PC-9 (cell line): Measurements from ENCODE around the gene GLRX. TPM values are rescaled to one million over a fixed set of nuclear protein-coding genes. Genes with fewer than 3 reads are reported as not detected.

Experiments used
- BruUV-seq: library from RNA; stranded (reverse); fragments of 400-500 nt; replicated peaks from 2 replicates; lab custom pipeline; 2021; lab: Mats Ljungman, UMichigan
- CTCF ChIA-PET: fragments of 300-600 bp; sonication (Branson Sonifier 250); formaldehyde crosslinking; loops from one replicate; lab custom pipeline; 2022; ENCODE audit warnings: antibody characterized with exemption; lab: Charles Lee
- POLR2A ChIA-PET: fragments of 300-600 bp; sonication (Branson Sonifier 250); formaldehyde crosslinking; loops from one replicate; lab custom pipeline; 2022; ENCODE audit warnings: antibody characterized with exemption; ENCODE audit not compliant: unreplicated experiment; lab: Charles Lee
- DNase-seq, 2 experiments: peaks; one replicate each; pipeline versions ENCODE4 v3.0.0 to v3.0.0-alpha.2; 2015 to 2022; ENCODE audit warnings: mixed read lengths in 1 of 2
- H2AFZ ChIP-seq: fragments of 200-600 bp; sonication (generic); 2 replicates; pipeline ENCODE4 v1.8.1; 2017; ENCODE audit warnings: antibody characterized with exemption
- H3F3A ChIP-seq: fragments of 200-600 bp; sonication (generic); 2 replicates; pipeline ENCODE4 v1.8.1; 2017; ENCODE audit warnings: antibody characterized with exemption, mild to moderate bottlenecking, low read depth; ENCODE audit not compliant: insufficient read depth
- H3K27ac ChIP-seq: fragments of 200-600 bp; sonication (generic); 2 replicates; pipeline ENCODE4 v1.6.1; 2016; ENCODE audit warnings: mixed run types
- H3K27me3 ChIP-seq: fragments of 200-600 bp; sonication (generic); 2 replicates; pipeline ENCODE4 v1.6.1; 2016; ENCODE audit warnings: low read depth, mixed run types; ENCODE audit not compliant: insufficient read depth
- H3K36me3 ChIP-seq: fragments of 200-600 bp; sonication (generic); 2 replicates; pipeline ENCODE4 v1.6.1; 2016; ENCODE audit warnings: low read depth, mixed run types
- H3K4me1 ChIP-seq: fragments of 200-600 bp; sonication (generic); replicated peaks from 2 replicates; pipeline ENCODE4 v1.6.1; 2016; ENCODE audit warnings: mixed run types; ENCODE audit not compliant: insufficient read depth
- H3K4me2 ChIP-seq: fragments of 200-600 bp; sonication (generic); 2 replicates; pipeline ENCODE4 v1.6.1; 2017; ENCODE audit warnings: mixed run types
- H3K4me3 ChIP-seq: fragments of 200-600 bp; sonication (generic); 2 replicates; pipeline ENCODE4 v1.6.1; 2016; ENCODE audit warnings: mixed run types
- H3K79me2 ChIP-seq: fragments of 200-600 bp; sonication (generic); 2 replicates; pipeline ENCODE4 v1.6.1; 2017; ENCODE audit warnings: low read depth, mixed run types
- H3K9me2 ChIP-seq: fragments of 200-600 bp; sonication (generic); 2 replicates; pipeline ENCODE4 v1.8.1; 2017; ENCODE audit warnings: mild to moderate bottlenecking; ENCODE audit not compliant: insufficient read depth
- H3K9me3 ChIP-seq: fragments of 200-600 bp; sonication (generic); 2 replicates; pipeline ENCODE4 v1.8.1; 2016; ENCODE audit warnings: low read depth; ENCODE audit not compliant: insufficient read depth
- H4K20me1 ChIP-seq: fragments of 200-600 bp; sonication (generic); 2 replicates; pipeline ENCODE4 v1.8.1; 2017; ENCODE audit not compliant: insufficient read depth
- EZH2 ChIP-seq: fragments of 200-600 bp; sonication (generic); IDR thresholded peaks from 2 replicates; pipeline ENCODE4 v1.8.0; 2017; ENCODE audit warnings: antibody characterized with exemption, low read depth
- intact Hi-C: fragments of 100-400 bp; cut with micrococcal nuclease; formaldehyde crosslinking; loops from one replicate; pipeline ENCODE4 v1.10.0; 2022; ENCODE audit not compliant: unreplicated experiment
- total RNA-seq: library from RNA; stranded (reverse); gene quantifications from 2 replicates; pipeline ENCODE4 v1.2.3, GENCODE V29; 2021
- TF ChIP-seq, protein P1 (sequence below): fragments of 200-600 bp; sonication (generic); conservative IDR thresholded peaks from 2 replicates; pipeline ENCODE4 v1.6.1; 2017; ENCODE audit warnings: mixed run types, antibody characterized with exemption, mild to moderate bottlenecking, moderate library complexity

GLRX gene
- total RNA-seq, 1 experiment from 2014 or later, result 25.5 TPM

- H3F3A ChIP-seq, result no peaks in the 10 kb centered on the region; the same call in 1 of the 2 replicates
- CTCF ChIA-PET, result interaction anchor here (1.5 kb wide), 1 partner anchor 67 kb away, joined by 5 read pairs; no protein-coding TSS in a partner anchor
- no peak overlapping the region for H3K27ac ChIP-seq
- no peaks in the 10 kb centered on the region for H3K36me3 ChIP-seq
- no peaks in the 10 kb centered on the region for H3K9me3 ChIP-seq
- DNase-seq, result no peak
- POLR2A ChIA-PET, result no interaction called here
- H3K4me3 ChIP-seq, result no peak overlapping the region
- no peaks in the 10 kb centered on the region for H3K9me2 ChIP-seq
- H3K27me3 ChIP-seq, result no peaks in the 10 kb centered on the region
- H3K4me2 ChIP-seq, result no peak overlapping the region
- no peaks in the 10 kb centered on the region for H3K79me2 ChIP-seq
- BruUV-seq, result no TSS peak
- no peak for TF ChIP-seq EZH2
- TF ChIP-seq, protein P1, sequence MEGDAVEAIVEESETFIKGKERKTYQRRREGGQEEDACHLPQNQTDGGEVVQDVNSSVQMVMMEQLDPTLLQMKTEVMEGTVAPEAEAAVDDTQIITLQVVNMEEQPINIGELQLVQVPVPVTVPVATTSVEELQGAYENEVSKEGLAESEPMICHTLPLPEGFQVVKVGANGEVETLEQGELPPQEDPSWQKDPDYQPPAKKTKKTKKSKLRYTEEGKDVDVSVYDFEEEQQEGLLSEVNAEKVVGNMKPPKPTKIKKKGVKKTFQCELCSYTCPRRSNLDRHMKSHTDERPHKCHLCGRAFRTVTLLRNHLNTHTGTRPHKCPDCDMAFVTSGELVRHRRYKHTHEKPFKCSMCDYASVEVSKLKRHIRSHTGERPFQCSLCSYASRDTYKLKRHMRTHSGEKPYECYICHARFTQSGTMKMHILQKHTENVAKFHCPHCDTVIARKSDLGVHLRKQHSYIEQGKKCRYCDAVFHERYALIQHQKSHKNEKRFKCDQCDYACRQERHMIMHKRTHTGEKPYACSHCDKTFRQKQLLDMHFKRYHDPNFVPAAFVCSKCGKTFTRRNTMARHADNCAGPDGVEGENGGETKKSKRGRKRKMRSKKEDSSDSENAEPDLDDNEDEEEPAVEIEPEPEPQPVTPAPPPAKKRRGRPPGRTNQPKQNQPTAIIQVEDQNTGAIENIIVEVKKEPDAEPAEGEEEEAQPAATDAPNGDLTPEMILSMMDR, result no peak
- peaks cover 5% of the 10 kb centered on the region for H3K4me1 ChIP-seq
- no peaks in the 10 kb centered on the region for H4K20me1 ChIP-seq
- H2AFZ ChIP-seq, result no peak overlapping the region
- intact Hi-C loops, result loop anchor here (10.0 kb wide), 1 partner anchor 564 kb away; the partner anchor contains the start of gene MCTP1
These were observed 26.2 kb upstream of the GLRX start for GRCh38 chr5:95848701-95849100.

- ChIA-PET POLR2A (no interaction called here), CTCF (no interaction called here)
- Histone ChIP-seq H3K9me2 (no peaks in the 10 kb centered on the region), H3K79me2 (no peaks in the 10 kb centered on the region), H3K27me3 (no peaks in the 10 kb centered on the region), H3K36me3 (no peaks in the 10 kb centered on the region), H2AFZ (no peak overlapping the region), H3K9me3 (no peaks in the 10 kb centered on the region; the same call in 1 of the 2 replicates), H3K4me2 (no peak overlapping the region), H3K27ac (no peak overlapping the region), H3K4me1 (peaks cover 20% of the 10 kb centered on the region), H3F3A (no peaks in the 10 kb centered on the region; the same call in 1 of the 2 replicates), H3K4me3 (no peak overlapping the region), H4K20me1 (no peaks in the 10 kb centered on the region)
- DNase-seq, result no peak
- no TSS peak for BruUV-seq
- intact Hi-C loops, result loop anchor here (1.0 to 10.0 kb wide), 3 partner anchors 66 to 562 kb away; partner anchors contain the start of gene MCTP1
- TF ChIP-seq, protein P1, result peak; percentile 19; the same call in 1 of the 2 replicates
- no peak for TF ChIP-seq EZH2
These were observed 24.7 kb upstream of the GLRX start for GRCh38 chr5:95847261-95847592.

DNA sequence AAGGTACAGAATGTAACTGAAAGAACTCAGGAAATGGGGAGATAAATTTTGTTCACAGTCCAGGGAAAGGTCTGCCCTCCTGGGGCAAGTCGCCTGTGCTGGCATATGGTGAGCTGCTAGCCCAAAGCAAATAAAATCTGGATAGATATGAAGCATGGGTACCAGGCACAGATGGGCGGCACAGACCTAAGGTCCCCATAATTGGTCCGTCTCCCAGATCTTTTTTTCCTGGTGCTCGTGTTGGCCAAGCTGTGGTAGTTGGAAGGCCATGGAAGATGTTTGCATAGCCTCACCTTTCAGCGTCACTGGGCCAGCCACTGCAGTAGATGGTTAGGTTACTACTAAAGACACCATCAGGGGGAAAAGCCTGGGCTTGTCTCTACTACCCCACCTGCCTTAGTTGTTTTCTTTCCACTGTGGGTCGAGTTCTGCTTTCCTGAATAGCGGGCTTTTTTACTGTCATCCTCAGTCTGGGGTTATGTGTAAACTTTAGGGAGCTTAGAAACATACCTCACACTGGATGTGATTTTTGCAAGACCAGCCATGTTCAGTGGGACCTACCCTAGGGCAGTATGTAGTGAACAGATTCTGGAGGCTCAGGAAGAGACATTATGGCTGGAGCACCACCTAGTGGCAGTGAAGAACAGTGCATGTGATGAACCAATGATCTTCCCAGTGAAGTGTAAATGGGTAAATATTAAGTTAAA, 24.2 kb upstream of the GLRX start:
- intact Hi-C loops, result loop anchor here (1.0 to 10.0 kb wide), 3 partner anchors 65 to 562 kb away; partner anchors contain the start of gene MCTP1
- no peak overlapping the region for H2AFZ ChIP-seq
- no peaks in the 10 kb centered on the region for H3K27me3 ChIP-seq
- H3K36me3 ChIP-seq, result no peaks in the 10 kb centered on the region
- peaks cover 25% of the 10 kb centered on the region for H3K4me1 ChIP-seq
- ChIA-PET CTCF (interaction anchor here (0.6 kb wide), 1 partner anchor 54 kb away, joined by 4 read pairs; no protein-coding TSS in a partner anchor), POLR2A (no interaction called here)
- H3K27ac ChIP-seq, result no peak overlapping the region
- H3K4me3 ChIP-seq, result no peak overlapping the region
- no peak for TF ChIP-seq EZH2
- TF ChIP-seq, protein P1, result peak; percentile 95
- peak; percentile 48 to 55 for DNase-seq
- H4K20me1 ChIP-seq, result no peaks in the 10 kb centered on the region
- H3K9me3 ChIP-seq, result no peaks in the 10 kb centered on the region; the same call in 1 of the 2 replicates
- no peak overlapping the region for H3K4me2 ChIP-seq
- no TSS peak for BruUV-seq
- no peaks in the 10 kb centered on the region for H3K79me2 ChIP-seq
- no peaks in the 10 kb centered on the region; the same call in 1 of the 2 replicates for H3F3A ChIP-seq
- H3K9me2 ChIP-seq, result no peaks in the 10 kb centered on the region
